HepG2 (cell line): ENCODE measurements around the gene C19orf85. TPM values are rescaled to one million over a fixed set of nuclear protein-coding genes. Genes with fewer than 3 reads are reported as not detected.

Experiments used
- EP300 ChIP-seq, 3 experiments: sonication (generic) in 1 of 3; formaldehyde crosslinking in 1 of 3; IDR thresholded peaks; 2 replicates each; pipeline versions ENCODE4 v1.5.1 to v1.6.1; 2011 to 2020; ENCODE audit warnings: low read depth in 2 of 3, low read length in 2 of 3, borderline replicate concordance in 1 of 3, improper control_type of control experiment in 1 of 3, mild to moderate bottlenecking in 1 of 3, missing genetic modification reagents in 1 of 3, moderate library complexity in 1 of 3
- GATAD1 ChIP-seq: IDR thresholded peaks from 2 replicates; pipeline ENCODE4 v1.6.1; 2016; ENCODE audit warnings: missing genetic modification reagents, missing compliant biosample characterization
- HNRNPH1 ChIP-seq: fragments of 200-400 bp; formaldehyde crosslinking; optimal IDR thresholded peaks from 2 replicates; pipeline ENCODE3; 2017; ENCODE audit warnings: mild to moderate bottlenecking, low read depth, low read length
- HOXA7 ChIP-seq: sonication (generic); formaldehyde crosslinking; IDR thresholded peaks from 2 replicates; pipeline ENCODE4 v1.8.1; 2022; ENCODE audit warnings: mild to moderate bottlenecking, missing genetic modification reagents, moderate library complexity
- HOXD1 ChIP-seq: sonication (generic); formaldehyde crosslinking; IDR thresholded peaks from 2 replicates; pipeline ENCODE4 v1.5.0; 2020; ENCODE audit warnings: missing genetic modification reagents
- KAT8 ChIP-seq: IDR thresholded peaks from 2 replicates; pipeline ENCODE4 v1.6.1; 2016; ENCODE audit warnings: missing genetic modification reagents, missing compliant biosample characterization
- MAZ ChIP-seq, 2 experiments: sonication (generic) in 1 of 2; formaldehyde crosslinking in 1 of 2; IDR thresholded peaks; 2 replicates each; pipeline versions ENCODE4 v1.5.0 to v1.6.1; 2012 to 2020; ENCODE audit warnings: low read depth in 2 of 2, mild to moderate bottlenecking in 2 of 2, borderline replicate concordance in 1 of 2, improper control_type of control experiment in 1 of 2, low read length in 1 of 2, missing genetic modification reagents in 1 of 2, moderate library complexity in 1 of 2
- MTERF4 ChIP-seq: sonication (generic); formaldehyde crosslinking; IDR thresholded peaks from 2 replicates; pipeline ENCODE4 v1.8.0; 2023; ENCODE audit warnings: mild to moderate bottlenecking, missing genetic modification reagents
- MYC ChIP-seq: sonication (generic); formaldehyde crosslinking; IDR thresholded peaks from 2 replicates; pipeline ENCODE4 v1.9.0; 2021; ENCODE audit warnings: missing genetic modification reagents, borderline replicate concordance
- RFX3 ChIP-seq: IDR thresholded peaks from 2 replicates; pipeline ENCODE4 v1.6.1; 2016; ENCODE audit warnings: missing biosample characterization, missing genetic modification reagents
- RFXAP ChIP-seq: sonication (generic); formaldehyde crosslinking; IDR thresholded peaks from 2 replicates; pipeline ENCODE4 v1.4.0; 2020; ENCODE audit warnings: missing genetic modification reagents, borderline replicate concordance
- RXRB ChIP-seq: IDR thresholded peaks from 2 replicates; pipeline ENCODE4 v1.6.1; 2016; ENCODE audit warnings: borderline replicate concordance, missing genetic modification reagents, missing compliant biosample characterization
- SUZ12 ChIP-seq: fragments of 150-350 bp; IDR thresholded peaks from 2 replicates; pipeline ENCODE4 v1.6.1; 2014; ENCODE audit warnings: low read depth, low read length
- ZBTB10 ChIP-seq: sonication (generic); formaldehyde crosslinking; IDR thresholded peaks from 2 replicates; pipeline ENCODE4 v1.4.0; 2020; ENCODE audit warnings: missing genetic modification reagents, borderline replicate concordance
- ZMAT5 ChIP-seq: sonication (generic); formaldehyde crosslinking; IDR thresholded peaks from 2 replicates; pipeline ENCODE4 v1.5.0; 2020; ENCODE audit warnings: mild to moderate bottlenecking, low read depth, missing genetic modification reagents, borderline replicate concordance
- ZNF138 ChIP-seq: sonication (generic); formaldehyde crosslinking; IDR thresholded peaks from 2 replicates; pipeline ENCODE4 v1.5.0; 2020; ENCODE audit warnings: mild to moderate bottlenecking, low read depth, missing genetic modification reagents
- ZNF256 ChIP-seq: sonication (generic); formaldehyde crosslinking; conservative IDR thresholded peaks from 2 replicates; pipeline ENCODE4 v1.4.0; 2020; ENCODE audit warnings: missing genetic modification reagents
- ZNF280D ChIP-seq: sonication (generic); formaldehyde crosslinking; IDR thresholded peaks from 2 replicates; pipeline ENCODE4 v1.5.1; 2020; ENCODE audit warnings: mild to moderate bottlenecking, missing genetic modification reagents
- ZNF30 ChIP-seq: sonication (generic); formaldehyde crosslinking; IDR thresholded peaks from 2 replicates; pipeline ENCODE4 v1.5.0; 2020; ENCODE audit warnings: mild to moderate bottlenecking, missing genetic modification reagents
- ZNF468 ChIP-seq: sonication (generic); formaldehyde crosslinking; IDR thresholded peaks from 2 replicates; pipeline ENCODE4 v1.8.0; 2022; ENCODE audit warnings: mild to moderate bottlenecking, moderate library complexity, missing genetic modification reagents
- polyA plus RNA-seq, 8 experiments: library from polyadenylated mRNA; depleted of rRNA in 3 of 8; stranded (reverse) in 7 of 8; unstranded in 1 of 8; fragments of >200 nt; fragmentation: Illumina TruSeq in 4 of 8; extraction: Trizol in 4 of 8; gene quantifications; 2 replicates each; pipeline versions ENCODE4 v1.2.1 to v1.2.3, GENCODE V29; 2011 to 2016; ENCODE audit warnings: low read depth in 4 of 8, missing spikeins in 1 of 8, mixed read lengths in 1 of 8; ENCODE audit not compliant: insufficient read depth in 1 of 8
- total RNA-seq, 5 experiments: library from RNA; depleted of rRNA; stranded (reverse); fragments of >200 nt; fragmentation: Illumina TruSeq; extraction: Trizol; gene quantifications; 2 replicates each; pipeline ENCODE4 v1.2.3, GENCODE V29; 2016; ENCODE audit warnings: low read depth in 1 of 5

C19orf85 gene
- total and polyA plus RNA-seq, 2 of the 13 experiments (the other 11 are each of a cell fraction or from before 2014, with no cell fraction given): not detected

GRCh38 chr19:55484593-55485438 is 20.3 kb upstream of the C19orf85 start, which contains the start of gene NAT14 (continued):
- TF ChIP-seq KAT8 (CRISPR knock-in tag) (peak; percentile 50; the same call in 1 of the 2 replicates), MYC (CRISPR knock-in tag) (no peak), ZMAT5 (no peak), ZNF30 (CRISPR knock-in tag) (no peak), RXRB (CRISPR knock-in tag) (no peak), ZNF138 (CRISPR knock-in tag) (no peak), RFX3 (CRISPR knock-in tag) (peak; percentile 90), ZBTB10 (CRISPR knock-in tag) (no peak), ZNF468 (no peak), HNRNPH1 (no peak), MAZ (IDR thresholded peaks at IDR 0.05; ENCODE audit: borderline replicate concordance, low read depth, low read length) (peak; percentile 49; the same call in 1 of the 2 replicates), MAZ (CRISPR knock-in tag; IDR thresholded peaks at IDR 0.05; ENCODE audit: low read depth) (no peak), RFXAP (CRISPR knock-in tag) (peak; percentile 39; the same call in 1 of the 2 replicates), ZNF280D (CRISPR knock-in tag) (no peak), EP300 (IDR thresholded peaks at IDR 0.05; ENCODE audit: low read depth in 2 of 2, low read length in 2 of 2) (no peak), EP300 (CRISPR knock-in tag; IDR thresholded peaks at IDR 0.05; ENCODE audit: borderline replicate concordance) (no peak), GATAD1 (CRISPR knock-in tag) (peak; percentile 76), ZNF256 (CRISPR knock-in tag) (no peak), SUZ12 (no peak), MTERF4 (no peak), HOXD1 (no peak), HOXA7 (no peak)
